H1 (cell line): ENCODE data around the gene SMIM28. TPM values are rescaled to one million over a fixed set of nuclear protein-coding genes. Genes with fewer than 3 reads are reported as not detected.

ENCODE experiments used
- CTCF ChIA-PET: fragments of 300-600 bp; sonication (Branson Sonifier 250); formaldehyde crosslinking; loops from one replicate; lab custom pipeline; 2021; ENCODE audit not compliant: partially characterized antibody; lab: Charles Lee
- POLR2A ChIA-PET: fragments of 300-600 bp; sonication (Branson Sonifier 250); formaldehyde crosslinking; loops from one replicate; lab custom pipeline; 2021; ENCODE audit warnings: inconsistent platforms; ENCODE audit not compliant: partially characterized antibody; lab: Charles Lee
- DNase-seq, 2 experiments: peaks; one replicate each; pipeline versions ENCODE4 v3.0.0 to v3.0.0-alpha.2; 2010 to 2022; ENCODE audit warnings: low spot score in 2 of 2, low read depth in 1 of 2, mixed read lengths in 1 of 2
- FAIRE-seq: peaks from 2 replicates; lab custom pipeline; 2011; peaks lifted over from hg19 to GRCh38; lab: Jason Lieb, UNC
- H2AFZ ChIP-seq: 2 replicates; pipeline ENCODE4 v1.8.1; 2012; ENCODE audit warnings: low read length, inconsistent platforms
- H2AK5ac ChIP-seq: 2 replicates; pipeline ENCODE4 v1.6.1; 2013; ENCODE audit warnings: low read depth, low read length
- H2BK120ac ChIP-seq: replicated peaks from 2 replicates; pipeline ENCODE3; 2013; ENCODE audit warnings: low read depth, low read length, inconsistent platforms
- H2BK12ac ChIP-seq: 2 replicates; pipeline ENCODE4 v1.6.1; 2013; ENCODE audit warnings: low read depth, low read length
- H2BK15ac ChIP-seq: 2 replicates; pipeline ENCODE4 v1.6.1; 2013; ENCODE audit warnings: low read length
- H2BK20ac ChIP-seq: 2 replicates; pipeline ENCODE4 v1.6.1; 2013; ENCODE audit warnings: low read length
- H2BK5ac ChIP-seq: 2 replicates; pipeline ENCODE4 v1.6.1; 2013; ENCODE audit warnings: low read depth, low read length
- H3K14ac ChIP-seq: 2 replicates; pipeline ENCODE4 v1.6.1; 2013; ENCODE audit warnings: inconsistent platforms; ENCODE audit not compliant: insufficient read length
- H3K18ac ChIP-seq: 2 replicates; pipeline ENCODE4 v1.6.1; 2013; ENCODE audit warnings: low read length; ENCODE audit errors: extremely low read depth
- H3K23ac ChIP-seq: 2 replicates; pipeline ENCODE4 v1.6.1; 2013; ENCODE audit warnings: inconsistent platforms; ENCODE audit not compliant: insufficient read length
- H3K23me2 ChIP-seq: 2 replicates; pipeline ENCODE4 v1.6.1; 2013; ENCODE audit warnings: low read depth, low read length
- H3K27ac ChIP-seq: 2 replicates; pipeline ENCODE4 v1.6.1; 2011; ENCODE audit warnings: low read depth, low read length, inconsistent platforms
- H3K27me3 ChIP-seq, 4 experiments: replicated peaks in 1 of 4; 1 replicate in 1 of 4; 2 replicates in 3 of 4; pipeline versions ENCODE4 v1.6.1 to v1.8.1; 2011 to 2013; ENCODE audit warnings: low read length in 3 of 4, mild to moderate bottlenecking in 3 of 4, inconsistent platforms in 2 of 4, mixed read lengths in 2 of 4, moderate library complexity in 1 of 4; ENCODE audit not compliant: control insufficient read depth in 3 of 4, insufficient read depth in 3 of 4; ENCODE audit errors: extremely low read depth in 1 of 4
- H3K36me3 ChIP-seq, 4 experiments: 2 replicates each; pipeline versions ENCODE4 v1.6.1 to v1.8.1; 2011 to 2013; ENCODE audit warnings: mild to moderate bottlenecking in 4 of 4, low read length in 3 of 4, moderate library complexity in 2 of 4, control low read depth in 1 of 4, inconsistent platforms in 1 of 4; ENCODE audit not compliant: insufficient read depth in 4 of 4, control insufficient read depth in 2 of 4
- H3K4ac ChIP-seq: replicated peaks from 2 replicates; pipeline ENCODE3; 2013; ENCODE audit warnings: low read length, low read depth, mixed read lengths, inconsistent platforms; ENCODE audit not compliant: insufficient read length
- H3K4me1 ChIP-seq, 4 experiments: replicated peaks in 1 of 4; 1 replicate in 1 of 4; 2 replicates in 3 of 4; pipeline versions ENCODE4 v1.6.1 to v1.8.1; 2011 to 2013; ENCODE audit warnings: low read length in 3 of 4, inconsistent platforms in 2 of 4, mixed read lengths in 1 of 4; ENCODE audit not compliant: insufficient read depth in 4 of 4, control insufficient read depth in 3 of 4
- H3K4me2 ChIP-seq, 2 experiments: 2 replicates each; pipeline versions ENCODE4 v1.6.1 to v1.8.1; 2011 to 2013; ENCODE audit warnings: low read depth in 2 of 2, low read length in 2 of 2, control low read depth in 1 of 2, inconsistent platforms in 1 of 2, mild to moderate bottlenecking in 1 of 2; ENCODE audit not compliant: insufficient read depth in 1 of 2
- H3K4me3 ChIP-seq, 4 experiments: fragments of 200-600, 300-600 bp in 1 of 4; sonication (generic), shearing (Covaris generic), sonication (Bioruptor Twin) in 1 of 4; 2 replicates each; pipeline versions ENCODE4 v1.5.1 to v1.8.1; 2011 to 2016; ENCODE audit warnings: low read length in 4 of 4, low read depth in 3 of 4, control low read depth in 2 of 4, inconsistent platforms in 2 of 4, mild to moderate bottlenecking in 2 of 4, mixed read lengths in 1 of 4, moderate library complexity in 1 of 4; ENCODE audit not compliant: insufficient read depth in 2 of 4; ENCODE audit errors: extremely low read depth in 1 of 4
- H3K56ac ChIP-seq: replicated peaks from 2 replicates; pipeline ENCODE3; 2013; ENCODE audit warnings: low read depth, mild to moderate bottlenecking, mixed read lengths, low read length, inconsistent platforms; ENCODE audit not compliant: insufficient read length
- H3K79me1 ChIP-seq: 2 replicates; pipeline ENCODE4 v1.6.1; 2013; ENCODE audit warnings: low read depth, low read length, control low read depth
- H3K79me2 ChIP-seq, 2 experiments: 2 replicates each; pipeline versions ENCODE4 v1.6.1 to v1.8.1; 2012 to 2013; ENCODE audit warnings: low read length in 2 of 2, mild to moderate bottlenecking in 2 of 2, inconsistent platforms in 1 of 2; ENCODE audit not compliant: insufficient read depth in 2 of 2, control insufficient read depth in 1 of 2
- H3K9ac ChIP-seq, 4 experiments: replicated peaks in 1 of 4; 1 replicate in 1 of 4; 2 replicates in 3 of 4; pipeline versions ENCODE4 v1.6.1 to v1.8.1; 2011 to 2013; ENCODE audit warnings: low read depth in 3 of 4, low read length in 3 of 4, control low read depth in 2 of 4, mild to moderate bottlenecking in 2 of 4, moderate library complexity in 2 of 4, inconsistent platforms in 1 of 4; ENCODE audit errors: extremely low read depth in 1 of 4
- H3K9me3 ChIP-seq, 2 experiments: 2 replicates each; pipeline versions ENCODE4 v1.6.1 to v1.8.1; 2012 to 2013; ENCODE audit warnings: mild to moderate bottlenecking in 2 of 2, moderate library complexity in 2 of 2, control low read depth in 1 of 2, inconsistent platforms in 1 of 2, low read depth in 1 of 2, low read length in 1 of 2, mixed read lengths in 1 of 2; ENCODE audit not compliant: insufficient read depth in 2 of 2
- H4K20me1 ChIP-seq, 2 experiments: replicated peaks in 1 of 2; 2 replicates each; pipeline versions ENCODE3 to v1.8.1; 2011 to 2013; ENCODE audit warnings: inconsistent platforms in 2 of 2, low read length in 2 of 2, mild to moderate bottlenecking in 1 of 2; ENCODE audit not compliant: insufficient read depth in 2 of 2, control insufficient read depth in 1 of 2
- H4K5ac ChIP-seq: 2 replicates; pipeline ENCODE4 v1.6.1; 2013; ENCODE audit warnings: low read length, low read depth, mixed read lengths, inconsistent platforms; ENCODE audit not compliant: insufficient read length
- H4K8ac ChIP-seq: 2 replicates; pipeline ENCODE4 v1.8.0; 2013; ENCODE audit warnings: mild to moderate bottlenecking, moderate library complexity, low read length, inconsistent platforms; ENCODE audit not compliant: insufficient read depth; ENCODE audit errors: extremely low read depth
- H4K91ac ChIP-seq: replicated peaks from 2 replicates; pipeline ENCODE3; 2013; ENCODE audit warnings: low read length, mixed read lengths, inconsistent platforms; ENCODE audit not compliant: insufficient read length
- HDAC2 ChIP-seq, 2 experiments: fragments of 300-600 bp in 1 of 2; sonication (generic) in 1 of 2; IDR thresholded peaks; 2 replicates each; pipeline ENCODE4 v1.6.1; 2011 to 2012; ENCODE audit warnings: low read depth in 2 of 2, low read length in 2 of 2, mild to moderate bottlenecking in 2 of 2, moderate library complexity in 2 of 2, borderline replicate concordance in 1 of 2, inconsistent platforms in 1 of 2
- SP2 ChIP-seq: IDR thresholded peaks from 2 replicates; pipeline ENCODE4 v1.6.1; 2012; ENCODE audit warnings: mild to moderate bottlenecking, low read length, inconsistent platforms
- TCF12 ChIP-seq: IDR thresholded peaks from 2 replicates; pipeline ENCODE4 v1.6.1; 2011; ENCODE audit warnings: low read depth, mild to moderate bottlenecking, low read length
- WGBS, 2 experiments: shearing (Covaris generic) in 1 of 2; methylation state at CpG; one replicate each; pipeline versions ENCODE4 v1.1.6 to v1.1.7; 2013 to 2015; ENCODE audit warnings: low lambda C conversion rate in 2 of 2, mixed read lengths in 2 of 2, inconsistent platforms in 1 of 2, low coverage in 1 of 2, missing lambda C conversion rate in 1 of 2; ENCODE audit not compliant: insufficient replicate concordance in 2 of 2, insufficient coverage in 1 of 2, insufficient read length in 1 of 2; ENCODE audit errors: extremely low coverage in 1 of 2, missing lambda C conversion rate in 1 of 2; 5-methylcytosine and 5-hydroxymethylcytosine counted together
- polyA plus RNA-seq, 7 experiments: library from polyadenylated mRNA; depleted of rRNA in 3 of 7; stranded (reverse) in 5 of 7; unstranded in 2 of 7; fragments of >200 nt in 5 of 7; fragments of 200-250 nt in 2 of 7; gene quantifications; 1 replicate in 5 of 7; 2 replicates in 1 of 7; 4 replicates in 1 of 7; pipeline versions ENCODE4 v1.2.1 to v1.2.3, GENCODE V29; 2011 to 2013; ENCODE audit warnings: missing spikeins in 2 of 7, mixed read lengths in 2 of 7
- total RNA-seq: library from RNA; stranded (reverse); fragmentation: NEBNext Ultra II Directional; extraction: Animal tissue kit (Norgen Biotek cat#: 25700); gene quantifications from 2 replicates; pipeline ENCODE4 v1.2.1, GENCODE V29; 2021

The SMIM28 gene
- total and polyA plus RNA-seq, 2 of the 8 experiments (the other 6 are each of a cell fraction or from before 2014, with no cell fraction given): not detected

- Histone ChIP-seq H4K20me1 (no peaks in the 10 kb centered on the region), H4K8ac (no peak overlapping the region), H3K4ac (no peak overlapping the region), H2AFZ (no peak overlapping the region), H2BK120ac (no peak overlapping the region), H3K4me1 (0 out of 7 replicates have a peak, but pooled peaks cover 0 to 3% (median 0%) of the 10 kb centered on the region in 4 experiments), H3K23me2 (no peaks in the 10 kb centered on the region), H3K9ac (no peak overlapping the region), H3K14ac (no peak overlapping the region), H2BK15ac (no peak overlapping the region), H3K23ac (no peak overlapping the region), H3K4me3 (no peak overlapping the region), H3K36me3 (no peaks in the 10 kb centered on the region), H2BK5ac (no peak overlapping the region), H3K56ac (no peak overlapping the region), H2BK12ac (no peak overlapping the region), H4K5ac (no peak overlapping the region), H2AK5ac (no peak overlapping the region), H3K9me3 (no peaks in the 10 kb centered on the region), H3K27ac (no peak overlapping the region), H3K79me2 (no peaks in the 10 kb centered on the region), H3K18ac (no peak overlapping the region), H4K91ac (no peak overlapping the region), H3K79me1 (no peaks in the 10 kb centered on the region), H3K27me3 (no peaks in the 10 kb centered on the region), H3K4me2 (no peak overlapping the region), H2BK20ac (no peak overlapping the region)
- 78% methylated on average over 3 of the region's 3 CpGs; no CpG with 5 or more reads in 1 of the 2 experiments for WGBS, 2 experiments
- ChIA-PET POLR2A (no interaction called here), CTCF (interaction anchor here (1.1 kb wide), 1 partner anchor 366 kb away, joined by 3 read pairs; no protein-coding TSS in a partner anchor)
- FAIRE-seq (no peak), DNase-seq (no peak)
- no peak for TF ChIP-seq HDAC2 (IDR thresholded peaks at IDR 0.05; ENCODE audit: borderline replicate concordance in 1 of 2, low read depth in 2 of 2, low read length in 2 of 2)
- no peak for TF ChIP-seq SP2
- TF ChIP-seq TCF12: no peak
Observed at GRCh38 chr6:138371720-138372119, 6.0 kb upstream of the SMIM28 start.
